ENCODE measurements around the gene CC2D2B. TPM values are rescaled to one million over a fixed set of nuclear protein-coding genes. Genes with fewer than 3 reads are reported as not detected.
A peak's percentile ranks its signal among the peaks of the same experiment; 100 is the strongest.

The CC2D2B gene
- total and polyA plus RNA-seq, 2 of the 13 experiments (the other 11 are each of a cell fraction or from before 2014, with no cell fraction given): 0.20 TPM; not detected in 1

GRCh38 chr10:96043033-96043892 is 135.5 kb downstream of the CC2D2B start, which contains the start of gene CCNJ (continued):
- peak; percentile 17; the same call in 1 of the 2 replicates for TF ChIP-seq MLXIP (CRISPR knock-in tag; IDR thresholded peaks at IDR 0.05; ENCODE audit: borderline replicate concordance)
- TF ChIP-seq, protein P1, sequence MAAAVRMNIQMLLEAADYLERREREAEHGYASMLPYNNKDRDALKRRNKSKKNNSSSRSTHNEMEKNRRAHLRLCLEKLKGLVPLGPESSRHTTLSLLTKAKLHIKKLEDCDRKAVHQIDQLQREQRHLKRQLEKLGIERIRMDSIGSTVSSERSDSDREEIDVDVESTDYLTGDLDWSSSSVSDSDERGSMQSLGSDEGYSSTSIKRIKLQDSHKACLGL (CRISPR knock-in tag; IDR thresholded peaks at IDR 0.05): peak; percentile 63; the same call in 1 of the 2 replicates
- no peak for TF ChIP-seq ZNF143 (CRISPR knock-in tag; IDR thresholded peaks at IDR 0.05)
- TF ChIP-seq TOE1 (CRISPR knock-in tag; IDR thresholded peaks at IDR 0.05): no peak
- TF ChIP-seq ARNTL (CRISPR knock-in tag; IDR thresholded peaks at IDR 0.05): 0 out of 2 replicates have a peak, but pooled peaks have one; percentile 56
- TF ChIP-seq ZNF263 (CRISPR knock-in tag; IDR thresholded peaks at IDR 0.05): peak; percentile 65; the same call in 1 of the 2 replicates
- no peak for TF ChIP-seq ZNF839 (CRISPR knock-in tag; IDR thresholded peaks at IDR 0.05; ENCODE audit: borderline replicate concordance)
- peak; percentile 22; the same call in 1 of the 2 replicates for TF ChIP-seq GMEB1 (CRISPR knock-in tag; IDR thresholded peaks at IDR 0.05; ENCODE audit: borderline replicate concordance)
- peak; percentile 10; the same call in 1 of the 2 replicates for TF ChIP-seq NCOA2 (CRISPR knock-in tag; IDR thresholded peaks at IDR 0.05)
- TF ChIP-seq THAP11 (CRISPR knock-in tag; IDR thresholded peaks at IDR 0.05): peak; percentile 83
- TF ChIP-seq MAFG (CRISPR knock-in tag; IDR thresholded peaks at IDR 0.05): no peak
- no peak for TF ChIP-seq TIGD3 (CRISPR knock-in tag; IDR thresholded peaks at IDR 0.05; ENCODE audit: borderline replicate concordance)
- no peak for TF ChIP-seq ZC3H4 (CRISPR knock-in tag; IDR thresholded peaks at IDR 0.05; ENCODE audit: borderline replicate concordance)
- TF ChIP-seq ZBTB14 (CRISPR knock-in tag; IDR thresholded peaks at IDR 0.05): peak; percentile 48; the same call in 1 of the 2 replicates
- peak; percentile 96 for TF ChIP-seq ZNF687 (CRISPR knock-in tag; IDR thresholded peaks at IDR 0.05)
- TF ChIP-seq ZNF780A (CRISPR knock-in tag; IDR thresholded peaks at IDR 0.05): no peak
